Esophagus muscularis mucosa (tissue), 4 donors: ENCODE results near the gene MRPL18.

Experiments
- CTCF ChIP-seq, 3 experiments: fragments of 200-600 bp in 2 of 3; fragments of 450-650 bp in 1 of 3; sonication (generic) in 2 of 3; IDR thresholded peaks; one replicate each; pipeline ENCODE4 v1.5.1; 2017 to 2019; ENCODE audit warnings: antibody characterized with exemption in 3 of 3, mild to moderate bottlenecking in 2 of 3, moderate library complexity in 1 of 3
- EP300 ChIP-seq: sonication (generic); formaldehyde crosslinking; IDR thresholded peaks from one replicate; pipeline ENCODE4 v1.6.1; 2017; ENCODE audit warnings: antibody characterized with exemption
- POLR2A ChIP-seq: fragments of 450-650 bp; IDR thresholded peaks from one replicate; pipeline ENCODE4 v1.6.1; 2017; ENCODE audit warnings: antibody characterized with exemption, moderate library complexity, mild to moderate bottlenecking, low read depth

GRCh38 chr6:159797554-159797953 lies 7.3 kb downstream of the MRPL18 start:
- TF ChIP-seq CTCF (IDR thresholded peaks at IDR 0.05) (no peak), POLR2A (no peak), EP300 (no peak)
